NB4 (cell line): ENCODE results near the gene CALHM4.

Experiments used
- DNase-seq: peaks from one replicate; pipeline ENCODE4 v3.0.0; 2010; ENCODE audit warnings: low read depth
- H3K4me3 ChIP-seq: one replicate; pipeline ENCODE4 v1.5.1; 2011; ENCODE audit warnings: mild to moderate bottlenecking, low read depth, low read length, moderate library complexity
- MYC ChIP-seq: IDR thresholded peaks from 2 replicates; pipeline ENCODE4 v1.6.1; 2011; ENCODE audit warnings: low read depth, low read length
- POLR2A ChIP-seq: IDR thresholded peaks from 2 replicates; pipeline ENCODE4 v1.6.1; 2011; ENCODE audit warnings: mild to moderate bottlenecking; ENCODE audit not compliant: insufficient read length; ENCODE audit errors: extremely low read depth
- TF ChIP-seq, protein P1 (sequence below): IDR thresholded peaks from 2 replicates; pipeline ENCODE4 v1.6.1; 2011; ENCODE audit warnings: low read depth, low read length
- TF ChIP-seq, protein P2 (sequence below): IDR thresholded peaks from one replicate; pipeline ENCODE4 v1.5.1; 2012; ENCODE audit warnings: low read depth, low read length

The CALHM4 gene

DNA sequence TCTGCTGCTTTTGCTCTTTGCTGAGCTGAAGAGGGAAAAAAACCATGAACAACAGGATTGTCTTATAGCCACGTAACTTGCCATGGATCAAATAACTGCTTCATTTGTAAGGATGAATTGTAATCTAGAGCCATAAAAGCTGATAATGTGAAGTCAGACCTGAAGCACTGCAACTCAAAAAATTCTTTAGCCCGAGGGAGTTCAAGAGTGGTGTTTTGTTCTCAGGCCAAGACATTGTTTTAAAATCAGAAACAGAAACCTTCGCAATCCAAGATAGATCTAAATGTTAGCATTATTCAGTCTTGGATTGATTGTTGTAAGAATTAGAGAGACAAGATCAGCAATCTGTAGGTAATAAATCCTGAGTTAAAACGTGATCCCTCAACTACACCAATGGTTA is 7.9 kb upstream of the CALHM4 start, which contains the start of gene TRAPPC3L:
Gene TRAPPC3L, minus strand, starts transcription at position 34 of the 400 bp plus-strand sequence. CDS start 170 bp downstream, outside the sequence.
- TF ChIP-seq, protein P1, sequence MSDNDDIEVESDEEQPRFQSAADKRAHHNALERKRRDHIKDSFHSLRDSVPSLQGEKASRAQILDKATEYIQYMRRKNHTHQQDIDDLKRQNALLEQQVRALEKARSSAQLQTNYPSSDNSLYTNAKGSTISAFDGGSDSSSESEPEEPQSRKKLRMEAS: no peak
- no peak for TF ChIP-seq POLR2A
- DNase-seq: no peak

DNA sequence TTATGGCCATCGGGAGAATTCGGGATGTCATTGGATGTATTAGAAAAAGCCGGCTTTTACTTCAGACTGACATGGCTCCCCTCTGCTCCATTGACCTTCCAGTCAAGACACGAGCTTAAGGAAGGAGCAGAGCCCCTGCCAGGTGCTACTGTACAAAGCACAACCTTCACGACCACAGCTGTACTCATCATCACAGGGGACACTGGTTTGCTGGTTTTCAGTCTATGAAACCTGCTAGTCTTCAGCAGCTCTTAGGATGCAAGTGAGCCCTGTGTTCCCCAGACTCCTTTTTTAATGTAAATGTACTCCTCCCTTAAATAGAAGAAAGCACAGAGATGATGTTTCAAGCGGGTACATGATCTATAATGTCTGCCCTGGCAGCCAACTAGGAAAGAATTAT is 6.2 kb upstream of the CALHM4 start:
- DNase-seq: no peak
- no peak for TF ChIP-seq POLR2A
- no peak for TF ChIP-seq MYC
- TF ChIP-seq, protein P1: no peak
- TF ChIP-seq, protein P2, sequence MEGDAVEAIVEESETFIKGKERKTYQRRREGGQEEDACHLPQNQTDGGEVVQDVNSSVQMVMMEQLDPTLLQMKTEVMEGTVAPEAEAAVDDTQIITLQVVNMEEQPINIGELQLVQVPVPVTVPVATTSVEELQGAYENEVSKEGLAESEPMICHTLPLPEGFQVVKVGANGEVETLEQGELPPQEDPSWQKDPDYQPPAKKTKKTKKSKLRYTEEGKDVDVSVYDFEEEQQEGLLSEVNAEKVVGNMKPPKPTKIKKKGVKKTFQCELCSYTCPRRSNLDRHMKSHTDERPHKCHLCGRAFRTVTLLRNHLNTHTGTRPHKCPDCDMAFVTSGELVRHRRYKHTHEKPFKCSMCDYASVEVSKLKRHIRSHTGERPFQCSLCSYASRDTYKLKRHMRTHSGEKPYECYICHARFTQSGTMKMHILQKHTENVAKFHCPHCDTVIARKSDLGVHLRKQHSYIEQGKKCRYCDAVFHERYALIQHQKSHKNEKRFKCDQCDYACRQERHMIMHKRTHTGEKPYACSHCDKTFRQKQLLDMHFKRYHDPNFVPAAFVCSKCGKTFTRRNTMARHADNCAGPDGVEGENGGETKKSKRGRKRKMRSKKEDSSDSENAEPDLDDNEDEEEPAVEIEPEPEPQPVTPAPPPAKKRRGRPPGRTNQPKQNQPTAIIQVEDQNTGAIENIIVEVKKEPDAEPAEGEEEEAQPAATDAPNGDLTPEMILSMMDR: no peak
- no peak overlapping the region for H3K4me3 ChIP-seq

More for the DNA sequence above, 7.9 kb upstream of the CALHM4 start, which contains the start of gene TRAPPC3L:
- no peak within 1 kb of the TSS for H3K4me3 ChIP-seq

DNA sequence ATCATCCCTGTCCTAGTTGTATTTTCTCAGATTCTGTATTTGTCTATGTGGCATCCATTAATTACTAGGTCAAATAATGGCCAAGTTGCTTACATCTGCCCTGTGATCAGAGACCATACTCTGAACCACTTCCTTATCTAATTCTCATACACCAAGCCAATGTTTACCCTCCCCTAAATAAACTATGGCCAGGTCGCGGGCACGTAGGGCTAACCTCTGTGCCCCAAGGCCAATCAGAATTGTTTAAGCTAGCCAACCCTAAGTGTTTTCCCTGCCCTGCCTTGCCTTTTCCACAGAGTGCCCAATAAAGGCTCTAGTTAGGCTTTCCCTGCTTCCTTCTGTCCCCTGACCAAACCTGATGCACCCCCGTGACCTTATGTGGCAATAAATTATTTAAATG is 2.8 kb upstream of the CALHM4 start:
- H3K4me3 ChIP-seq: no peak overlapping the region
- DNase-seq: no peak
- TF ChIP-seq, protein P2: no peak
- TF ChIP-seq, protein P1: no peak
- no peak for TF ChIP-seq MYC
- TF ChIP-seq POLR2A: no peak

DNA sequence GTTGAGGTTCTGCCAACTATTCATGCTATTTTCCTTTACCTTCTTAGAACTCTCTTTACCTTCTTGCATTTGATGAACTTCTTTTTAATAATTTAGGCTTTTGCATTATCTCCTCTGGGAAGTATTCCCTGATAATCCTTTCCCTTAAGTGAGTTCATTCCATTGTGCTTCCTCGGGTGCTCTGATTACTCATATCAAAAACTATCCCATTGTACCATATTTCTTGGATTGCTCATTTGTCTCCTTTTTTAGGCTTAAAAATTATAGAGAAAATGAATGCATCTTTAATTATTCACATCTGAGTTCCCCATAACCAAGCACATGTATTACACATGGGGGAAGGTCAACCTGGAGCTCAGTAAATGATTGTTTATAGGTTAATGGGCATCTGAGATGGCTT is 2.5 kb downstream of the CALHM4 start:
- TF ChIP-seq, protein P1: no peak
- no peak for TF ChIP-seq POLR2A
- TF ChIP-seq, protein P2: no peak
- no peak for TF ChIP-seq MYC
- no peak overlapping the region for H3K4me3 ChIP-seq
- DNase-seq: no peak

DNA sequence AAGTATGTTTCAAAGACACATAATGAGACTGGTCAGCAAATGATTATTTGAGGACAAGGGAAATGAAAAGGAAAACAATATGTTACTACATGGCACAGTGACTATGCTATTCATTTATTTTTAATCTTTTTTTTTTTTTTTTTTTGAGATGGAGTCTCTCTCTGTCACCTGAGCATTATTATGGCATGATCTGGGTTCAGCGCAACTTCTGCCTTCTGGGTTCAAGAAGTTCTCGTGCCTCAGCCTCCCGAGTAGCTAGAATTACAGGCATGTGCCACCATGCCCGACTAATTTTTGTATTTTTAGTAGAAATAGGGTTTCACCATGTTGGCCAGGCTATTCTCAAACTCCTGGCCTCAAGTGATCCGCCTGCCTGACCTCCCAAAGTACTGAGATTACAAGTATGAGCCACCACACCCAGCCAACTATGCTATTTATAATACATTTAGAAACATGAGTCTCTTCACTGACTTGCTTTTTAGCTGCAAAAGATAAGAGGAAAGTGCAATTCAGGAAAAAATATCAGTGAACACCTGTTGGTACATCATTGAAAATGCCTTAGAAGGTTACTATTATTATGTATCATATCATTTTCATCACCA is 3.4 kb downstream of the CALHM4 start:
- H3K4me3 ChIP-seq: no peak overlapping the region
- no peak for DNase-seq
- no peak for TF ChIP-seq POLR2A
- TF ChIP-seq, protein P2: no peak
- TF ChIP-seq MYC: no peak
- TF ChIP-seq, protein P1: no peak

DNA sequence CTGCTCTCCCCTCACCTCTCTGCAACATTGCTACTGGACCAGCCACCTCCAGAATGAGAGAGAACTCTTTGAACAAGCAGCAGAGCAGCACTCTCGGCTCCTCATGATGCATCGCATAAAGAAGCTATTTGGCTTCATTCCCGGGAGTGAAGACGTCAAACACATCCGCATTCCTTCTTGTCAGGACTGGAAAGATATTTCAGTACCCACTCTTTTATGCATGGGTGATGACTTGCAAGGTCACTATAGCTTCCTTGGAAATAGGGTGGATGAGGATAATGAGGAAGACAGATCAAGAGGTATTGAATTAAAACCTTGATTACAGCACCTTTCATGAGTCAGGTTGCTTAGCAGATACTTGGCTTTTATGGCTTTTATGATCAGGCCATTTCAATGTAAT is 4.3 kb downstream of the CALHM4 start:
- no peak for DNase-seq
- H3K4me3 ChIP-seq: no peak overlapping the region
- TF ChIP-seq MYC (no peak), POLR2A (no peak)
- TF ChIP-seq, protein P1: no peak
- TF ChIP-seq, protein P2: no peak
